CD4-positive, alpha-beta memory T cell (primary cell): ENCODE results near the gene GPX2. TPM values are rescaled to one million over a fixed set of nuclear protein-coding genes. Genes with fewer than 3 reads are reported as not detected.
A peak's percentile ranks its signal among the peaks of the same experiment; 100 is the strongest.

Experiments used
- CTCF ChIA-PET: fragments of 350-600 bp; sonication (Branson Sonifier 250); formaldehyde crosslinking; loops from one replicate; lab custom pipeline; 2021; ENCODE audit warnings: inconsistent platforms; ENCODE audit not compliant: partially characterized antibody; lab: Charles Lee
- POLR2A ChIA-PET: fragments of 350-600 bp; sonication (Branson Sonifier 250); formaldehyde crosslinking; loops from one replicate; lab custom pipeline; 2021; ENCODE audit not compliant: partially characterized antibody; lab: Charles Lee
- DNase-seq, 5 donors: peaks; one replicate each; pipeline versions ENCODE4 v3.0.0 to v3.0.0-alpha.2; 2020 to 2022; ENCODE audit warnings: mixed read lengths in 1 of 5
- H3K27ac ChIP-seq: one replicate; pipeline ENCODE4 v1.7.0; 2013; ENCODE audit warnings: low read depth, low read length
- H3K27me3 ChIP-seq: 2 replicates; pipeline ENCODE4 v1.7.0; 2013; ENCODE audit warnings: mild to moderate bottlenecking, low read length, moderate library complexity; ENCODE audit not compliant: insufficient read depth
- H3K36me3 ChIP-seq: 2 replicates; pipeline ENCODE4 v1.7.0; 2013; ENCODE audit warnings: mild to moderate bottlenecking, low read length, moderate library complexity; ENCODE audit not compliant: insufficient read depth
- H3K4me1 ChIP-seq: 2 replicates; pipeline ENCODE4 v1.7.0; 2013; ENCODE audit warnings: mild to moderate bottlenecking, low read length, moderate library complexity; ENCODE audit not compliant: insufficient read depth
- H3K4me3 ChIP-seq, 2 donors: one replicate each; pipeline ENCODE4 v1.7.0; 2013; ENCODE audit warnings: low read length in 2 of 2, mild to moderate bottlenecking in 1 of 2
- H3K9me3 ChIP-seq, 2 donors: one replicate each; pipeline ENCODE4 v1.7.0; 2013; ENCODE audit warnings: low read length in 2 of 2, control low read depth in 1 of 2; ENCODE audit not compliant: control insufficient read depth in 1 of 2
- H3K27ac Mint-ChIP-seq, 7 donors: one replicate each; pipeline ENCODE4 v1.8.0; 2020 to 2021; ENCODE audit warnings: mixed read lengths in 7 of 7, mild to moderate bottlenecking in 6 of 7, inconsistent platforms in 3 of 7, moderate library complexity in 3 of 7
- H3K27me3 Mint-ChIP-seq, 2 donors: one replicate each; pipeline ENCODE4 v1.8.0; 2020 to 2021; ENCODE audit warnings: mixed read lengths in 2 of 2
- H3K36me3 Mint-ChIP-seq, 2 donors: one replicate each; pipeline ENCODE4 v1.8.0; 2020 to 2021; ENCODE audit warnings: mixed read lengths in 2 of 2, inconsistent platforms in 1 of 2, mild to moderate bottlenecking in 1 of 2
- H3K4me1 Mint-ChIP-seq, 4 donors: one replicate each; pipeline ENCODE4 v1.8.0; 2020 to 2021; ENCODE audit warnings: mixed read lengths in 4 of 4, mild to moderate bottlenecking in 1 of 4
- H3K4me3 Mint-ChIP-seq, 8 donors: one replicate each; pipeline ENCODE4 v1.8.0; 2020 to 2021; ENCODE audit warnings: mixed read lengths in 8 of 8, mild to moderate bottlenecking in 7 of 8, moderate library complexity in 6 of 8, inconsistent platforms in 3 of 8
- H3K9me3 Mint-ChIP-seq, 8 donors: one replicate each; pipeline ENCODE4 v1.8.0; 2020 to 2021; ENCODE audit warnings: mixed read lengths in 8 of 8, mild to moderate bottlenecking in 5 of 8, inconsistent platforms in 3 of 8, moderate library complexity in 1 of 8
- intact Hi-C: fragments of 100-400 bp; cut with micrococcal nuclease; formaldehyde crosslinking; loops from one replicate; pipeline ENCODE4 v1.15.1; 2023
- polyA plus RNA-seq, 2 donors: library from polyadenylated mRNA; unstranded; fragments of 300-500 nt; fragmentation: Illumina TruSeq; gene quantifications; one replicate each; pipeline ENCODE4 v1.2.3, GENCODE V29; 2021
- total RNA-seq, 2 experiments: library from RNA; stranded (reverse); gene quantifications; one replicate each; pipeline ENCODE4 v1.2.3, GENCODE V29; 2021

GPX2 gene
- total and polyA plus RNA-seq, 4 experiments from 2014 or later: not detected

GRCh38 chr14:64983439-64984310 lies 41.1 kb upstream of the GPX2 start:
- Mint-ChIP-seq H3K36me3 (peaks cover 0 to 6% of the 10 kb centered on the region in 2 donors), H3K9me3 (peaks cover 0 to 2% (median 0%) of the 10 kb centered on the region in 8 donors), H3K4me3 (peak overlapping the region; percentile 38 to 67 (median 58)), H3K27me3 (peaks cover 2 to 9% of the 10 kb centered on the region in 2 donors), H3K4me1 (peaks cover 16 to 38% (median 23%) of the 10 kb centered on the region in 4 donors), H3K27ac (peak overlapping the region in 4 of 7 donors; percentile 16 to 54 (median 24))
- DNase-seq: peak in 4 of 5 donors; percentile 60 to 64 (median 62)
- ChIA-PET CTCF (interaction anchor here (0.7 to 6.0 kb wide), 15 partner anchors 8 to 233 kb away, joined by 3 to 38 read pairs (median 3); partner anchors contain the start of gene CHURC1), POLR2A (no interaction called here)
- no peaks in the 10 kb centered on the region for H3K27me3 ChIP-seq
- H3K36me3 ChIP-seq: no peaks in the 10 kb centered on the region
- H3K4me1 ChIP-seq: peaks cover 23% of the 10 kb centered on the region
- H3K4me3 ChIP-seq: no peak overlapping the region
- no peaks in the 10 kb centered on the region for H3K9me3 ChIP-seq
- no peak overlapping the region for H3K27ac ChIP-seq
- intact Hi-C loops: loop anchor here (1.0 to 10.0 kb wide), 4 partner anchors 91 to 841 kb away; no protein-coding TSS in a partner anchor

DNA sequence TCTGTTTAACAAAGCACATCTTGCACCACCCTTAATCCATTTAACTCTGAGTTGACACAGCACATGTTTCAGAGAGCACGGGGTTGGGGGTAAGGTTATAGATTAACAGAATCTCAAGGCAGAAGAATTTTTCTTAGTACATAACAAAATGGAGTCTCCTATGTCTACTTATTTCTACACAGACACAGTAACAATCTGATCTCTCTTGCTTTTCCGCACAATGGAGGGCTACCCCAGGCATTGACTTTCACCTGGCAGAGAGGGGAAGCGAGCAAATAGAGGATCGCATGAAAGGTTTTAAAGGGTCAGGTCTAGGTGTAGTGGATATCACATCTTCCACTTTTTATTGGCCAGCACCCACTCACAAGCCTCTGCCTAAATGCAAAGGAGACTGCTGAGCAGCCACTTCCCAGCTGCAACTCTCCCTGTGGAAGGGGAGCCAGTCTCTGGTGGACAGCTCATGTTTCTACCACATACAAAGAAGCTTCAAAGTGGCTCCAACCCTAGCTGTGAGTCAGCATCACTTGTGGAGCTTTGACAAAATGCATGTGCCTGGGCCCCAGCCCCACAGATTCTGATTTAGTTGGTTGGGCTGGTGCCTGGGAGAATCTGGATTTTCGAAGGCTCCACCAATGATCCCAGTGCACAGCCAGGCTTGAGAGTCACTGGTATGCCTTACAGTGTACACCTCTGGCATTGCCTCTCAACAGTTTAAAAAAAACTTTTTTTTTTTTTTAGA lies 37.0 kb upstream of the GPX2 start:
- Mint-ChIP-seq H3K27ac (no peak overlapping the region), H3K36me3 (no peaks in the 10 kb centered on the region), H3K4me1 (peaks cover 5 to 14% (median 10%) of the 10 kb centered on the region in 4 donors), H3K4me3 (no peak overlapping the region), H3K9me3 (no peaks in the 10 kb centered on the region), H3K27me3 (peaks cover 2 to 7% of the 10 kb centered on the region in 2 donors)
- no peaks in the 10 kb centered on the region for H3K27me3 ChIP-seq
- no peak overlapping the region for H3K27ac ChIP-seq
- H3K4me3 ChIP-seq: no peak overlapping the region
- no peak for DNase-seq
- CTCF ChIA-PET: interaction anchor here (0.9 to 4.2 kb wide), 2 partner anchors 23 to 156 kb away, joined by 3 to 28 read pairs; no protein-coding TSS in a partner anchor
- POLR2A ChIA-PET: interaction anchor here (1.5 kb wide), 1 partner anchor 65 kb away, joined by 4 read pairs; no protein-coding TSS in a partner anchor
- peaks cover 3% of the 10 kb centered on the region for H3K4me1 ChIP-seq
- H3K9me3 ChIP-seq: no peaks in the 10 kb centered on the region
- H3K36me3 ChIP-seq: no peaks in the 10 kb centered on the region
- intact Hi-C loops: loop anchor here (5.0 to 10.0 kb wide), 2 partner anchors 87 to 845 kb away; no protein-coding TSS in a partner anchor

- intact Hi-C loops: no loop called here
- ChIA-PET POLR2A (interaction anchor here (1.0 kb wide), 1 partner anchor 12 kb away, joined by 4 read pairs; the partner anchor contains the start of gene FNTB), CTCF (interaction anchor here (0.7 to 1.6 kb wide), 5 partner anchors 8 to 151 kb away, joined by 3 to 4 read pairs (median 3); no protein-coding TSS in a partner anchor)
Observed at GRCh38 chr14:64974563-64974962, 32.0 kb upstream of the GPX2 start.

DNA sequence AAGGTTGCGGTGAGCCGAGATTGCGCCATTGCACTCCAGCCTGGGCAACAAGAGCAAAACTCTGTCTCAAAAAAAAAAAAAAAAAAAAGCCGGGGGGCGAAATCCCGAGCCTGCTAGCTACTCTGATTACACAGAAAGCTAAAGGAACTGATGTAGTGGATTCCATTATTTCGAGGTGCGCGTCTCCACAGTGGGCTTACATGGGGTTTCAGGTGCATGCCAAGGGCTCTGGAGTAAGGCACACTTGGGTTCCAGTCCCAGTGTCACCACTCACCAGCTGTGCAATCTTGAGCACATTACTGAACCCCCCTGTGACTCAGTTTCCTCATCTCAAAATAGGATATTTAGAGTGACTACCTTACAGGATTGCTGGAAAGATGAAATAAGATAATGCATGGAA lies 31.3 kb upstream of the GPX2 start:
- ChIA-PET CTCF (interaction anchor here (0.8 to 1.6 kb wide), 4 partner anchors 9 to 150 kb away, joined by 3 to 4 read pairs (median 3); no protein-coding TSS in a partner anchor), POLR2A (interaction anchor here (1.6 kb wide), 1 partner anchor 12 kb away, joined by 5 read pairs; no protein-coding TSS in a partner anchor)
- Histone ChIP-seq H3K27me3 (no peaks in the 10 kb centered on the region), H3K27ac (no peak overlapping the region), H3K4me3 (no peak overlapping the region), H3K36me3 (no peaks in the 10 kb centered on the region), H3K9me3 (no peaks in the 10 kb centered on the region), H3K4me1 (peaks cover 16% of the 10 kb centered on the region)
- Mint-ChIP-seq H3K27ac (no peak overlapping the region), H3K9me3 (no peaks in the 10 kb centered on the region), H3K4me1 (peaks cover 11 to 23% (median 16%) of the 10 kb centered on the region in 4 donors), H3K36me3 (no peaks in the 10 kb centered on the region), H3K27me3 (no peaks in the 10 kb centered on the region), H3K4me3 (peak overlapping the region in 2 of 8 donors; percentile 32 to 62)
- intact Hi-C loops: loop anchor here (2.0 kb wide), 1 partner anchor 59 kb away; the partner anchor contains the start of gene CHURC1
- DNase-seq: no peak

More at GRCh38 chr14:64974563-64974962, 32.0 kb upstream of the GPX2 start:
- no peak for DNase-seq
- Mint-ChIP-seq H3K4me3 (peak overlapping the region in 4 of 8 donors; percentile 6 to 65 (median 44)), H3K9me3 (no peaks in the 10 kb centered on the region), H3K36me3 (no peaks in the 10 kb centered on the region), H3K4me1 (peaks cover 11 to 23% (median 16%) of the 10 kb centered on the region in 4 donors), H3K27me3 (no peaks in the 10 kb centered on the region), H3K27ac (peak overlapping the region in 3 of 7 donors; percentile 17 to 55 (median 17))
- no peaks in the 10 kb centered on the region for H3K9me3 ChIP-seq
- no peaks in the 10 kb centered on the region for H3K27me3 ChIP-seq
- H3K27ac ChIP-seq: no peak overlapping the region
- H3K36me3 ChIP-seq: no peaks in the 10 kb centered on the region
- H3K4me3 ChIP-seq: no peak overlapping the region
- H3K4me1 ChIP-seq: peaks cover 16% of the 10 kb centered on the region

GRCh38 chr14:64973026-64973442 lies 30.5 kb upstream of the GPX2 start:
- peak overlapping the region in 1 of 7 donors; percentile 72 for H3K27ac Mint-ChIP-seq
- no peaks in the 10 kb centered on the region for H3K36me3 ChIP-seq
- no peaks in the 10 kb centered on the region for H3K36me3 Mint-ChIP-seq
- intact Hi-C loops: loop anchor here (2.0 kb wide), 1 partner anchor 58 kb away; the partner anchor contains the start of gene CHURC1
- H3K4me1 Mint-ChIP-seq: peaks cover 11 to 23% (median 16%) of the 10 kb centered on the region in 4 donors
- H3K4me3 ChIP-seq: no peak overlapping the region
- H3K27me3 ChIP-seq: no peaks in the 10 kb centered on the region
- no peaks in the 10 kb centered on the region for H3K9me3 Mint-ChIP-seq
- peaks cover 16% of the 10 kb centered on the region for H3K4me1 ChIP-seq
- no peaks in the 10 kb centered on the region for H3K27me3 Mint-ChIP-seq
- H3K4me3 Mint-ChIP-seq: peak overlapping the region; percentile 82 to 89 (median 87)
- H3K9me3 ChIP-seq: no peaks in the 10 kb centered on the region
- CTCF ChIA-PET: no interaction called here
- H3K27ac ChIP-seq: no peak overlapping the region
- POLR2A ChIA-PET: interaction anchor here (1.0 to 1.6 kb wide), 3 partner anchors 13 to 130 kb away, joined by 3 to 5 read pairs (median 4); partner anchors contain the start of gene MAX
- DNase-seq: no peak

GRCh38 chr14:64971943-64972791 lies 29.6 kb upstream of the GPX2 start, which contains the start of gene RAB15:
RAB15 (minus strand) TSS chr14:64972336; CDS start chr14:64972076, 260 bp downstream.
- H3K27ac ChIP-seq: peak within 1 kb of the TSS; percentile 43
- Mint-ChIP-seq H3K36me3 (no peaks in the 10 kb centered on the region), H3K9me3 (no peaks in the 10 kb centered on the region), H3K27me3 (no peaks in the 10 kb centered on the region), H3K4me3 (peak within 1 kb of the TSS; percentile 82 to 89 (median 87)), H3K4me1 (peaks cover 13 to 23% (median 16%) of the 10 kb centered on the region in 4 donors), H3K27ac (peak within 1 kb of the TSS; percentile 40 to 89 (median 75))
- no peaks in the 10 kb centered on the region for H3K36me3 ChIP-seq
- POLR2A ChIA-PET: interaction anchor here (1.0 to 1.6 kb wide), 3 partner anchors 14 to 130 kb away, joined by 3 to 5 read pairs (median 4); partner anchors contain the start of gene MAX
- no peaks in the 10 kb centered on the region for H3K9me3 ChIP-seq
- CTCF ChIA-PET: interaction anchor here (1.0 to 2.6 kb wide), 2 partner anchors 12 to 14 kb away, joined by 3 to 12 read pairs; partner anchors contain the start of gene FNTB
- H3K4me1 ChIP-seq: peaks cover 16% of the 10 kb centered on the region
- H3K4me3 ChIP-seq: peak within 1 kb of the TSS; percentile 42 to 62
- intact Hi-C loops: loop anchor here (1.0 to 2.0 kb wide), 2 partner anchors 14 to 57 kb away; partner anchors contain the start of genes CHURC1 and FNTB
- no peaks in the 10 kb centered on the region for H3K27me3 ChIP-seq
- peak; percentile 34 to 56 (median 39) for DNase-seq
